ENCODE results near the gene TTI1. TPM values are rescaled to one million over a fixed set of nuclear protein-coding genes. Genes with fewer than 3 reads are reported as not detected.

Gene TTI1
- total RNA-seq, 1 experiment from 2014 or later: 37.4 TPM

DNA sequence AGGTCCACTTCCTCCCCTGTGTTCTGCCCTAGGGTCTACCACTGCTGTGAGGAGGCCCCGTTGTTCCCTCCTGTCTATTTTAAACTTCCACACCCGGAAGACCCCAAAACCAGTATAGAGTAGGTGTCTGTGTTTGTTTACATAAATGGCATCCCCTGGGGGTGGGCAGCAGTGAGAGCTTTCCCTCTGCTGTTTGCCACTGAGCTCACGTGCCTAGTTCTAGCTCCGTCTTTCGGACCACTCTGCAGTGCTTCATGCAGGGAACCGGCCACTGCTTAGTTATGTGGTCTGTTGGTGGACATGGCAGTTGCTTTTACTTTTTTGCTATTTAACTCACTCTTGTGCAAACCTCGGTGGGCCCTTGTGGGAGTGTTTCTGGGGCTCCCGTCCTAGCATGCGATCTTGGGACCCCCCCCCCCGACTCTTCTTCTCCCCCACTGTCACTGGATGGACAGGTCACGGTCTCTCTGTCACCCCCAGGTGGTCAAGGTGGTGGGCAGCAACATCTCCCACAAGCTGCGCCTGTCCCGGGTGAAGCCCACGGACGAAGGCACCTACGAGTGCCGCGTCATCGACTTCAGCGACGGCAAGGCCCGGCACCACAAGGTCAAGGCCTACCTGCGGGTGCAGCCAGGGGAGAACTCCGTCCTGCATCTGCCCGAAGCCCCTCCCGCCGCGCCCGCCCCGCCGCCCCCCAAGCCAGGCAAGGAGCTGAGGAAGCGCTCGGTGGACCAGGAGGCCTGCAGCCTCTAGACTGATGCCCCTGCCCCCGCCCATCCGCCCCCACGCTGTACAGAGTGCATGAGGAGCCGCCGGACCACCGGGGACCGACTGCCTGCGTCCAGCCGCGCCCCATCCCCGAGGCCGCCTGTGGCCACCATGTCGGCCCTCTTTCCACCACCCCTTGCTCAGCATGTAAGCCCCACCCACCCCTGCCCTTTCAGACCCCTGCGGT is 89.5 kb downstream of the TTI1 start:
- peaks cover 0 to 7% (median 0%) of the 10 kb centered on the region in 3 experiments; a peak in 2 of 7 replicates for H3K36me3 Mint-ChIP-seq (ENCODE audit: insufficient read depth in 1 of 3, low read depth in 3 of 3)
- Histone ChIP-seq H2BK12ac (ENCODE audit: insufficient read length, low read depth, low read length) (no peak overlapping the region), H4K8ac (replicated peaks; ENCODE audit: insufficient read length, low read depth, low read length) (no peak overlapping the region), H2BK20ac (ENCODE audit: low read depth, low read length, poor library complexity, severe bottlenecking) (no peak overlapping the region), H2AFZ (ENCODE audit: low read length) (no peak overlapping the region), H2BK120ac (ENCODE audit: low read depth, low read length, poor library complexity, severe bottlenecking) (no peak overlapping the region), H4K91ac (ENCODE audit: insufficient read length, low read depth, low read length) (no peak overlapping the region), H2AK5ac (ENCODE audit: insufficient read length, low read length) (no peak overlapping the region), H3K18ac (ENCODE audit: insufficient read length, low read depth, low read length) (no peak overlapping the region), H3K23me2 (ENCODE audit: insufficient read length, low read depth, low read length, poor library complexity, severe bottlenecking) (no peaks in the 10 kb centered on the region), H4K20me1 (ENCODE audit: control insufficient read depth, insufficient read depth, insufficient read length) (no peaks in the 10 kb centered on the region), H3K27ac (ENCODE audit: insufficient read length, low read depth, low read length) (no peak overlapping the region), H2BK15ac (ENCODE audit: low read depth, low read length) (no peak overlapping the region), H2BK5ac (ENCODE audit: insufficient read length, low read length) (no peak overlapping the region), H3K79me1 (ENCODE audit: insufficient read depth, low read depth, low read length, poor library complexity, severe bottlenecking) (no peaks in the 10 kb centered on the region), H4K5ac (ENCODE audit: insufficient read length, low read depth, low read length) (no peak overlapping the region), H3K9me3 (ENCODE audit: control insufficient read depth, low read depth, low read length) (no peaks in the 10 kb centered on the region), H3K79me2 (ENCODE audit: insufficient read depth, low read length) (no peaks in the 10 kb centered on the region), H3K4ac (ENCODE audit: low read depth, low read length) (no peak overlapping the region), H3K23ac (ENCODE audit: insufficient read length, low read depth, low read length) (no peak overlapping the region), H3K4me1 (ENCODE audit: insufficient read depth, low read length) (no peaks in the 10 kb centered on the region), H3K14ac (ENCODE audit: insufficient read depth, low read length) (no peak overlapping the region), H3K4me2 (ENCODE audit: insufficient read depth, insufficient read length, low read length) (no peak overlapping the region), H3K9ac (ENCODE audit: extremely low read depth, insufficient read length, low read length) (no peak overlapping the region), H3K27me3 (ENCODE audit: insufficient read depth, low read length) (no peaks in the 10 kb centered on the region), H3T11ph (ENCODE audit: low read length) (no peak overlapping the region), H3K56ac (ENCODE audit: insufficient read length, low read depth, low read length) (no peak overlapping the region)
- H3K27me3 Mint-ChIP-seq (ENCODE audit: low read depth): peaks cover 3% of the 10 kb centered on the region
- peaks cover 11 to 14% of the 10 kb centered on the region in 2 experiments; a peak in 3 of 4 replicates for H3K4me1 Mint-ChIP-seq
- peaks cover 8 to 11% of the 10 kb centered on the region in 2 experiments; a peak in 4 of 5 replicates for H3K9me3 Mint-ChIP-seq
- no peak overlapping the region for H3K27ac Mint-ChIP-seq
- no CpG with 5 or more reads among the region's 47 CpGs for WGBS (ENCODE audit: extremely low coverage, insufficient read length, low lambda C conversion rate)
- H3K4me3 Mint-ChIP-seq: no peak overlapping the region
- peak; percentile 67 for DNase-seq
- TF ChIP-seq, protein P1, sequence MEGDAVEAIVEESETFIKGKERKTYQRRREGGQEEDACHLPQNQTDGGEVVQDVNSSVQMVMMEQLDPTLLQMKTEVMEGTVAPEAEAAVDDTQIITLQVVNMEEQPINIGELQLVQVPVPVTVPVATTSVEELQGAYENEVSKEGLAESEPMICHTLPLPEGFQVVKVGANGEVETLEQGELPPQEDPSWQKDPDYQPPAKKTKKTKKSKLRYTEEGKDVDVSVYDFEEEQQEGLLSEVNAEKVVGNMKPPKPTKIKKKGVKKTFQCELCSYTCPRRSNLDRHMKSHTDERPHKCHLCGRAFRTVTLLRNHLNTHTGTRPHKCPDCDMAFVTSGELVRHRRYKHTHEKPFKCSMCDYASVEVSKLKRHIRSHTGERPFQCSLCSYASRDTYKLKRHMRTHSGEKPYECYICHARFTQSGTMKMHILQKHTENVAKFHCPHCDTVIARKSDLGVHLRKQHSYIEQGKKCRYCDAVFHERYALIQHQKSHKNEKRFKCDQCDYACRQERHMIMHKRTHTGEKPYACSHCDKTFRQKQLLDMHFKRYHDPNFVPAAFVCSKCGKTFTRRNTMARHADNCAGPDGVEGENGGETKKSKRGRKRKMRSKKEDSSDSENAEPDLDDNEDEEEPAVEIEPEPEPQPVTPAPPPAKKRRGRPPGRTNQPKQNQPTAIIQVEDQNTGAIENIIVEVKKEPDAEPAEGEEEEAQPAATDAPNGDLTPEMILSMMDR (conservative IDR thresholded peaks at IDR 0.05): peak; percentile 54

Data from H9 (cell line).